ENCODE data around the gene KRTAP10-12. TPM values are rescaled to one million over a fixed set of nuclear protein-coding genes. Genes with fewer than 3 reads are reported as not detected.

The KRTAP10-12 gene
- total and polyA plus RNA-seq, 10 donors: not detected

DNA sequence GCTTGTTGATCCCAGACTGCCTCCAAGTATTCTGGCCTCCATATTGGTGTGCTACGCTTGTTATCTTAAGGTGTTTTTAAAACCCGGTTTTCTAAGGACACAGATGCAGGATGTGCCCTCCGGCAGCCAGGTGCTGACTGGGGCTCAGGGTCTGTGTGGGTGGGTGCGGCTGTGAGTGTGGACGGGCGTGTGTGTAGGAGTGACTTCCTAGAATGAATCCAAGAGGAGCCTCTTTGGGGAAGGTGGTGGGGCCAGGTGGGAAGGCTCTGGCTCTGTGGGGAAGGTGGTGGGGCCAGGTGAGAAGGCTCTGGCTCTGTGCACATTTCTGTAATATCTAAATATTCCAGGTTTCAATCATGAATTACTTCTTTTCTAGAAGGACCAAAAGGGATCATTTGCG, 27.2 kb downstream of the KRTAP10-12 start:
- Histone ChIP-seq H3K36me3 (no peaks in the 10 kb centered on the region), H3K9me3 (no peaks in the 10 kb centered on the region), H3K27me3 (replicated peaks in 1 of 7) (peaks cover 3 to 89% (median 51%) of the 10 kb centered on the region in 7 donors), H3K4me1 (peaks cover 5 to 18% (median 9%) of the 10 kb centered on the region in 6 donors), H3K27ac (no peak overlapping the region), H3K4me3 (peak overlapping the region in 1 of 8 donors; percentile 27)
- intact Hi-C loops (cut with DNase I; ENCODE audit: low total_unique reads): no loop called here
- no peak for DNase-seq
- TF ChIP-seq POLR2A (IDR thresholded peaks at IDR 0.05): no peak
- TF ChIP-seq, protein P1, sequence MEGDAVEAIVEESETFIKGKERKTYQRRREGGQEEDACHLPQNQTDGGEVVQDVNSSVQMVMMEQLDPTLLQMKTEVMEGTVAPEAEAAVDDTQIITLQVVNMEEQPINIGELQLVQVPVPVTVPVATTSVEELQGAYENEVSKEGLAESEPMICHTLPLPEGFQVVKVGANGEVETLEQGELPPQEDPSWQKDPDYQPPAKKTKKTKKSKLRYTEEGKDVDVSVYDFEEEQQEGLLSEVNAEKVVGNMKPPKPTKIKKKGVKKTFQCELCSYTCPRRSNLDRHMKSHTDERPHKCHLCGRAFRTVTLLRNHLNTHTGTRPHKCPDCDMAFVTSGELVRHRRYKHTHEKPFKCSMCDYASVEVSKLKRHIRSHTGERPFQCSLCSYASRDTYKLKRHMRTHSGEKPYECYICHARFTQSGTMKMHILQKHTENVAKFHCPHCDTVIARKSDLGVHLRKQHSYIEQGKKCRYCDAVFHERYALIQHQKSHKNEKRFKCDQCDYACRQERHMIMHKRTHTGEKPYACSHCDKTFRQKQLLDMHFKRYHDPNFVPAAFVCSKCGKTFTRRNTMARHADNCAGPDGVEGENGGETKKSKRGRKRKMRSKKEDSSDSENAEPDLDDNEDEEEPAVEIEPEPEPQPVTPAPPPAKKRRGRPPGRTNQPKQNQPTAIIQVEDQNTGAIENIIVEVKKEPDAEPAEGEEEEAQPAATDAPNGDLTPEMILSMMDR (IDR thresholded peaks at IDR 0.05 in 8 of 11, conservative IDR thresholded peaks at IDR 0.05 in 3 of 11): no peak
- no peak for TF ChIP-seq POLR2AphosphoS5 (IDR thresholded peaks at IDR 0.05)
- 82 to 91% (median 85%) methylated on average over 7 of the region's 7 CpGs for WGBS, 5 donors

DNA sequence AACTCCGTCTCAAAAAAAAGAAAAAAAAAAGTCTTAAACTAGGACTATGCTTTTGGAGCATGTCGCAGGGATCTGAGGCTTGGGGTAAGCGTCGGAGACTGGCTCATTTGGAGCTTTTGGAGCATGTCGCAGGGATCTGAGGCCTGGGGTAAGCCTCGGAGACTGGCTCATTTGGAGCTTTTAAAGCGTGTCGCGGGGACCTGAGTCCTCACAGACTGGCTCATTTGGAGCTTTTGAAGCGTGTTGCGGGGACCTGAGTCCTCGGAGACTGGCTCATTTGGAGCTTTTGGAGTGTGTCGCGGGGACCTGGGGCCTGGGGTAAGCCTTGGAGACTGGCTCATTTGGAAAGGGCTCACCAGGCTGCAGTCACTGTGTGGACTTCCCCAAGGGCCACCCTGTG, 28.0 kb downstream of the KRTAP10-12 start:
- DNase-seq: no peak
- Histone ChIP-seq H3K27ac (no peak overlapping the region), H3K27me3 (replicated peaks in 1 of 7) (peaks cover 3 to 90% (median 51%) of the 10 kb centered on the region in 7 donors), H3K4me3 (no peak overlapping the region), H3K4me1 (peaks cover 5 to 18% (median 9%) of the 10 kb centered on the region in 6 donors), H3K36me3 (no peaks in the 10 kb centered on the region), H3K9me3 (no peaks in the 10 kb centered on the region)
- intact Hi-C loops (cut with DNase I; ENCODE audit: low total_unique reads): no loop called here
- no peak for TF ChIP-seq POLR2A (IDR thresholded peaks at IDR 0.05)
- TF ChIP-seq, protein P1 (IDR thresholded peaks at IDR 0.05 in 8 of 11, conservative IDR thresholded peaks at IDR 0.05 in 3 of 11): no peak
- no peak for TF ChIP-seq POLR2AphosphoS5 (IDR thresholded peaks at IDR 0.05)
- WGBS, 5 donors: 88 to 95% (median 91%) methylated on average over 14 of the region's 14 CpGs

DNA sequence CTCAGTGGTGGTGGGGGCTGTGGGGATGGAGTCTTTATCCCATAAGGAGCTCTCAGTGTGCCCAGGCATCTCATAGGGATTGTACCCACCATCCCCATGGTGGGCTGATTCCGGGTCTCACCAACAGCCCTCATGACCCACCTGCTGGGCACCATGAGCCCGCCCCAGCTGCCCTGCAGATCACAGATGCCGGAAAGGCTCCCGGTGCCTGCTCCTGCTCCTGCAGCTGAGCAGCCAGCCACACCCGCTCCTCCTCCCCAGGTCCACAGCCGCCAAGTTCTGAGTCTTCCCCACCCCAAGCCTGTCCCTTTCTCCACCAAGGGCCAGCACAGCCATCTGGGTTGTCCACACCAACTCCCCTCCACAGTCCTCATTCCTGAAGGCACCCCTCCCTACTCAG, 29.9 kb downstream of the KRTAP10-12 start:
- Histone ChIP-seq H3K36me3 (no peaks in the 10 kb centered on the region), H3K4me3 (no peak overlapping the region), H3K4me1 (peaks cover 5 to 18% (median 9%) of the 10 kb centered on the region in 6 donors), H3K9me3 (no peaks in the 10 kb centered on the region), H3K27ac (no peak overlapping the region), H3K27me3 (replicated peaks in 1 of 7) (peaks cover 3 to 81% (median 50%) of the 10 kb centered on the region in 7 donors)
- no peak for TF ChIP-seq POLR2A (IDR thresholded peaks at IDR 0.05)
- TF ChIP-seq POLR2AphosphoS5 (IDR thresholded peaks at IDR 0.05): no peak
- TF ChIP-seq, protein P1 (IDR thresholded peaks at IDR 0.05 in 8 of 11, conservative IDR thresholded peaks at IDR 0.05 in 3 of 11): no peak
- peak; percentile 51 for DNase-seq
- intact Hi-C loops (cut with DNase I; ENCODE audit: low total_unique reads): no loop called here
- 67 to 90% (median 84%) methylated on average over 5 to 6 of the region's 6 CpGs for WGBS, 5 donors

DNA sequence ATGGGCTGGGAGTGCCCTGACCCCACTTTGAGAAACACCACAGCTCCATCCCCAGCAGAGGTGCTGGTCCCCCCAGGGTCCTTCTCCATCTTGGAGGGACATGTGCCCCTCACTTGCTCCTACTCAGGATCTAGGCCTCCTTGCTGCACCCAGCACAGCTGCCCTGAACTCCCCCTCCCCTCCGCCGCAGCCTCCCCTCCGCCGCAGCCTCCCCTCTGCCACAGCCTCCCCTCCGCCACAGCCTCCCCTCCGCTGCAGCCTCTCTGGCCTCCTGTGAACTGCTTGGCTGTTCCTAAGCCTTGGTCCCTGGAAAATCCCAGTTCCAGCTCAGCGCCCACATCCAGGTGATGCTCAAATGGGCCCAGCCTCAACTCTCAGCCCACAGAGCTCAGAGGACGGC, 30.3 kb downstream of the KRTAP10-12 start:
- Histone ChIP-seq H3K36me3 (no peaks in the 10 kb centered on the region), H3K9me3 (no peaks in the 10 kb centered on the region), H3K27ac (no peak overlapping the region), H3K27me3 (replicated peaks in 1 of 7) (peaks cover 3 to 78% (median 48%) of the 10 kb centered on the region in 7 donors), H3K4me1 (peaks cover 5 to 18% (median 9%) of the 10 kb centered on the region in 6 donors), H3K4me3 (no peak overlapping the region)
- DNase-seq: no peak
- intact Hi-C loops (cut with DNase I; ENCODE audit: low total_unique reads): no loop called here
- WGBS, 5 donors: 91 to 97% (median 95%) methylated on average over 8 of the region's 8 CpGs
- no peak for TF ChIP-seq POLR2AphosphoS5 (IDR thresholded peaks at IDR 0.05)
- TF ChIP-seq POLR2A (IDR thresholded peaks at IDR 0.05): no peak
- TF ChIP-seq, protein P1 (IDR thresholded peaks at IDR 0.05 in 8 of 11, conservative IDR thresholded peaks at IDR 0.05 in 3 of 11): no peak

Data from spleen (tissue), 11 donors.